IMR-90 (cell line): ENCODE data around the gene SLC44A4. TPM values are rescaled to one million over a fixed set of nuclear protein-coding genes. Genes with fewer than 3 reads are reported as not detected.

ENCODE experiments used
- ATAC-seq: fragments of 200-7000 bp; cut with Tn5 transposase; 2 replicates; pipeline ENCODE4 v1.9.1; 2020; ENCODE audit warnings: low read depth, mild to moderate bottlenecking, moderate library complexity
- BruUV-seq: library from RNA; stranded (reverse); fragments of 400-500 nt; replicated peaks from 2 replicates; lab custom pipeline; 2021; lab: Mats Ljungman, UMichigan
- CTCF ChIA-PET: fragments of 300-600 bp; formaldehyde crosslinking; extraction: SDS; loops from one replicate; lab custom pipeline; 2021; ENCODE audit warnings: antibody characterized with exemption; lab: Yijun Ruan, JAX
- POLR2A ChIA-PET: fragments of 300-600 bp; sonication (Branson Sonifier 250); formaldehyde crosslinking; loops from one replicate; lab custom pipeline; 2022; ENCODE audit warnings: antibody characterized with exemption; ENCODE audit not compliant: unreplicated experiment; lab: Charles Lee
- DNase-seq: peaks from one replicate; pipeline ENCODE4 v3.0.0; 2013
- H2AFZ ChIP-seq: replicated peaks from 2 replicates; pipeline ENCODE3; 2013; ENCODE audit warnings: low read length, mild to moderate bottlenecking; ENCODE audit not compliant: poor library complexity
- H2AK5ac ChIP-seq: 2 replicates; pipeline ENCODE4 v1.6.1; 2013; ENCODE audit warnings: low read depth, low read length, inconsistent platforms
- H2AK9ac ChIP-seq: replicated peaks from 2 replicates; pipeline ENCODE3; 2013; ENCODE audit warnings: mild to moderate bottlenecking, low read depth, low read length, moderate library complexity; ENCODE audit not compliant: poor library complexity
- H2BK120ac ChIP-seq: 2 replicates; pipeline ENCODE4 v1.6.1; 2013; ENCODE audit warnings: low read depth, low read length, inconsistent platforms
- H2BK15ac ChIP-seq: 3 replicates; pipeline ENCODE4 v1.6.1; 2013; ENCODE audit warnings: low read depth, low read length, inconsistent platforms
- H2BK20ac ChIP-seq: 2 replicates; pipeline ENCODE4 v1.6.1; 2013; ENCODE audit warnings: low read depth, mild to moderate bottlenecking, inconsistent platforms, low read length, moderate library complexity
- H2BK5ac ChIP-seq: 2 replicates; pipeline ENCODE4 v1.6.1; 2013; ENCODE audit warnings: mild to moderate bottlenecking, low read depth, low read length, inconsistent platforms; ENCODE audit not compliant: poor library complexity, severe bottlenecking
- H3K14ac ChIP-seq: replicated peaks from 2 replicates; pipeline ENCODE4 v1.6.1; 2013; ENCODE audit warnings: low read depth, low read length, inconsistent platforms
- H3K18ac ChIP-seq: 2 replicates; pipeline ENCODE4 v1.6.1; 2013; ENCODE audit warnings: low read depth, low read length, control low read depth
- H3K23ac ChIP-seq: 2 replicates; pipeline ENCODE4 v1.6.1; 2013; ENCODE audit warnings: low read depth, low read length, inconsistent platforms
- H3K27ac ChIP-seq: 2 replicates; pipeline ENCODE4 v1.5.1; 2013; ENCODE audit warnings: mild to moderate bottlenecking, control low read depth, low read length; ENCODE audit not compliant: insufficient read depth
- H3K27me3 ChIP-seq: 2 replicates; pipeline ENCODE4 v1.6.1; 2013; ENCODE audit warnings: low read length; ENCODE audit not compliant: control insufficient read depth, insufficient read depth
- H3K36me3 ChIP-seq: 2 replicates; pipeline ENCODE4 v1.6.1; 2013; ENCODE audit warnings: low read length, mixed read lengths; ENCODE audit not compliant: control insufficient read depth, insufficient read depth
- H3K4ac ChIP-seq: 2 replicates; pipeline ENCODE4 v1.6.1; 2013; ENCODE audit warnings: low read depth, low read length, inconsistent platforms
- H3K4me1 ChIP-seq: 2 replicates; pipeline ENCODE4 v1.6.1; 2013; ENCODE audit warnings: low read length, mixed read lengths; ENCODE audit not compliant: control insufficient read depth, insufficient read depth
- H3K4me2 ChIP-seq: 2 replicates; pipeline ENCODE4 v1.6.1; 2013; ENCODE audit warnings: low read depth, mild to moderate bottlenecking, control low read depth, low read length, moderate library complexity
- H3K4me3 ChIP-seq: 2 replicates; pipeline ENCODE4 v1.5.1; 2013; ENCODE audit warnings: low read depth, mild to moderate bottlenecking, control low read depth, low read length, moderate library complexity; ENCODE audit not compliant: insufficient read depth
- H3K56ac ChIP-seq: 2 replicates; pipeline ENCODE4 v1.6.1; 2013; ENCODE audit warnings: low read length, inconsistent platforms; ENCODE audit not compliant: insufficient read depth; ENCODE audit errors: extremely low read depth
- H3K79me1 ChIP-seq, 2 experiments: 2 replicates each; pipeline ENCODE4 v1.6.1; 2013; ENCODE audit warnings: low read length in 2 of 2, inconsistent platforms in 1 of 2, low read depth in 1 of 2
- H3K9ac ChIP-seq: 2 replicates; pipeline ENCODE4 v1.6.1; 2013; ENCODE audit warnings: low read depth, low read length, control low read depth
- H3K9me1 ChIP-seq: 2 replicates; pipeline ENCODE4 v1.6.1; 2013; ENCODE audit warnings: low read length, inconsistent platforms; ENCODE audit not compliant: insufficient read depth
- H3K9me3 ChIP-seq: 2 replicates; pipeline ENCODE4 v1.6.1; 2013; ENCODE audit warnings: low read length; ENCODE audit not compliant: control insufficient read depth, insufficient read depth
- H4K20me1 ChIP-seq: 2 replicates; pipeline ENCODE4 v1.6.1; 2013; ENCODE audit warnings: low read length, inconsistent platforms; ENCODE audit not compliant: insufficient read depth
- H4K5ac ChIP-seq: 2 replicates; pipeline ENCODE4 v1.6.1; 2013; ENCODE audit warnings: mild to moderate bottlenecking, low read depth, low read length, control low read depth
- H4K8ac ChIP-seq, 2 experiments: 2 replicates each; pipeline ENCODE4 v1.6.1; 2013; ENCODE audit warnings: low read depth in 2 of 2, low read length in 2 of 2, control low read depth in 1 of 2, inconsistent platforms in 1 of 2
- H4K91ac ChIP-seq: 2 replicates; pipeline ENCODE4 v1.6.1; 2013; ENCODE audit warnings: low read depth, low read length, inconsistent platforms; ENCODE audit not compliant: insufficient read depth
- BHLHE40 ChIP-seq: fragments of 150-350 bp; IDR thresholded peaks from 2 replicates; pipeline ENCODE4 v1.6.1; 2016; ENCODE audit warnings: mild to moderate bottlenecking, low read depth, low read length
- CEBPB ChIP-seq: IDR thresholded peaks from 2 replicates; pipeline ENCODE4 v1.6.1; 2012; ENCODE audit warnings: low read depth, low read length, improper control_type of control experiment
- CHD1 ChIP-seq: IDR thresholded peaks from 2 replicates; pipeline ENCODE4 v1.6.1; 2012; ENCODE audit warnings: low read depth, low read length, improper control_type of control experiment
- ELK1 ChIP-seq: fragments of 150-350 bp; IDR thresholded peaks from 2 replicates; pipeline ENCODE4 v1.6.1; 2016; ENCODE audit warnings: low read depth, mild to moderate bottlenecking, low read length, moderate library complexity, borderline replicate concordance
- FOS ChIP-seq: fragments of 150-350 bp; IDR thresholded peaks from 2 replicates; pipeline ENCODE4 v1.6.1; 2016; ENCODE audit warnings: low read depth, low read length
- MAFK ChIP-seq: IDR thresholded peaks from 2 replicates; pipeline ENCODE4 v1.6.1; 2012; ENCODE audit warnings: low read depth, low read length, improper control_type of control experiment
- MAZ ChIP-seq: IDR thresholded peaks from 2 replicates; pipeline ENCODE4 v1.6.1; 2012; ENCODE audit warnings: low read depth, mild to moderate bottlenecking, low read length, improper control_type of control experiment, moderate library complexity, borderline replicate concordance
- MXI1 ChIP-seq: IDR thresholded peaks from 2 replicates; pipeline ENCODE4 v1.6.1; 2012; ENCODE audit warnings: low read depth, mild to moderate bottlenecking, low read length, moderate library complexity, borderline replicate concordance
- NFE2L2 ChIP-seq: fragments of 150-350 bp; IDR thresholded peaks from 2 replicates; pipeline ENCODE4 v1.6.1; 2016; ENCODE audit warnings: low read depth, mild to moderate bottlenecking, low read length
- POLR2A ChIP-seq: IDR thresholded peaks from 2 replicates; pipeline ENCODE4 v1.6.1; 2012; ENCODE audit warnings: mild to moderate bottlenecking, low read depth, low read length
- RAD21 ChIP-seq: IDR thresholded peaks from 2 replicates; pipeline ENCODE4 v1.6.1; 2012; ENCODE audit warnings: low read length, improper control_type of control experiment
- RCOR1 ChIP-seq: IDR thresholded peaks from 2 replicates; pipeline ENCODE4 v1.6.1; 2012; ENCODE audit warnings: mild to moderate bottlenecking, low read length, improper control_type of control experiment; ENCODE audit not compliant: insufficient replicate concordance
- RFX5 ChIP-seq: IDR thresholded peaks from 2 replicates; pipeline ENCODE4 v1.8.0; 2012; ENCODE audit warnings: low read depth, mild to moderate bottlenecking, low read length, moderate library complexity
- SMC3 ChIP-seq: fragments of 150-350 bp; IDR thresholded peaks from 2 replicates; pipeline ENCODE4 v1.6.1; 2016; ENCODE audit warnings: low read depth, mild to moderate bottlenecking, antibody characterized with exemption, low read length, moderate library complexity
- USF2 ChIP-seq: fragments of 150-350 bp; IDR thresholded peaks from 2 replicates; pipeline ENCODE4 v1.6.1; 2017; ENCODE audit warnings: mild to moderate bottlenecking, antibody characterized with exemption, low read length, low read depth
- WGBS, 2 experiments: methylation state at CpG; one replicate each; pipeline versions ENCODE4 v1.1.5 to v1.1.7; 2013; ENCODE audit warnings: missing lambda C conversion rate in 2 of 2; ENCODE audit not compliant: insufficient read length in 1 of 2; ENCODE audit errors: extremely low coverage in 2 of 2; 5-methylcytosine and 5-hydroxymethylcytosine counted together
- dilution Hi-C: fragments of 300-500 bp; cut with HindIII; formaldehyde crosslinking; loops from one replicate; pipeline ENCODE4 v1.14.3; 2018; ENCODE audit warnings: low sequenced_read_pairs; ENCODE audit not compliant: unreplicated experiment
- in situ Hi-C: fragments of 300-500 bp; cut with MboI; formaldehyde crosslinking; loops from 3 replicates; pipeline ENCODE4 v1.14.3; 2019; ENCODE audit warnings: low sequenced_read_pairs, inconsistent platforms, mixed read lengths
- intact Hi-C: fragments of 100-400 bp; cut with micrococcal nuclease; formaldehyde crosslinking; loops from 2 replicates; pipeline ENCODE4 v1.10.0; 2022
- polyA plus RNA-seq, 3 experiments: library from polyadenylated mRNA; depleted of rRNA; stranded (reverse); fragments of >200 nt; gene quantifications; 2 replicates each; pipeline ENCODE4 v1.2.3, GENCODE V29; 2012; ENCODE audit warnings: low replicate concordance in 1 of 3
- total RNA-seq: library from RNA; depleted of rRNA; stranded (reverse); fragments of >200 nt; gene quantifications from 2 replicates; pipeline ENCODE4 v1.2.3, GENCODE V29; 2012
- TF ChIP-seq, protein P1 (sequence below): conservative IDR thresholded peaks from 2 replicates; pipeline ENCODE4 v1.5.1; 2012; ENCODE audit warnings: mild to moderate bottlenecking, low read depth, low read length, improper control_type of control experiment

Gene SLC44A4
- total and polyA plus RNA-seq, 2 of the 4 experiments (the other 2 are of a cell fraction): 0.14 to 0.36 TPM

DNA sequence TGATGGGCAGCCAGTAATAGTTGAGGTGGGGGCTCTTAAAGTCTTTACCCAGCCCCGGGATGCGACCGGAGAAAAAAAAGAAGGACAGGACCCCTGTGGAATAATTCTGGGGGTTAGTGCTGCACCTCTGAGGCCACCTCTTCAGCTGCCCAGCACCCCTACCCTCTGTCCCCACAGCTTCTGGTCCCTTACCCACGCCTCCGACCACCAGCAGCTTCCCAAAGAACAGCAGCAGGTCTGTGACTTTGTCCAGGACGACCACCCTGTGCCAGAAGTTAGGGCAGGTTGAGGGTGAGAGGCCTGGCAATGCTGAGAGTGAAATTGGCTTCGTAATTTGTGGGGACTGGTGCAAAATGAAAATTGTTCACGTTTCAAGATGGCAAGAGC is 14.0 kb downstream of the SLC44A4 start:
- peaks cover 4% of the 10 kb centered on the region for H3K4me1 ChIP-seq
- no peak overlapping the region for H3K14ac ChIP-seq
- no peak overlapping the region for H2AK5ac ChIP-seq
- intact Hi-C loops: no loop called here
- H4K8ac ChIP-seq: no peak overlapping the region
- H3K9me3 ChIP-seq: no peaks in the 10 kb centered on the region
- 74% methylated on average over 3 of the region's 8 CpGs; no CpG with 5 or more reads in 1 of the 2 experiments for WGBS, 2 experiments
- no peak overlapping the region for H3K18ac ChIP-seq
- no peaks in the 10 kb centered on the region for H3K27me3 ChIP-seq
- no peak overlapping the region for H2BK120ac ChIP-seq
- CTCF ChIA-PET: no interaction called here
- H4K20me1 ChIP-seq: no peaks in the 10 kb centered on the region
- H3K9me1 ChIP-seq: no peaks in the 10 kb centered on the region
- H4K5ac ChIP-seq: no peak overlapping the region
- H2BK20ac ChIP-seq: no peak overlapping the region
- H2BK5ac ChIP-seq: no peak overlapping the region
- peak overlapping the region; percentile 83 for H2AK9ac ChIP-seq
- no peak overlapping the region for H3K27ac ChIP-seq
- TF ChIP-seq RFX5 (no peak), MAFK (no peak), RCOR1 (no peak), NFE2L2 (no peak), POLR2A (no peak), BHLHE40 (no peak), ELK1 (no peak), CEBPB (no peak), SMC3 (no peak), MXI1 (no peak), USF2 (no peak), CHD1 (no peak), RAD21 (no peak), FOS (no peak), MAZ (no peak)
- TF ChIP-seq, protein P1, sequence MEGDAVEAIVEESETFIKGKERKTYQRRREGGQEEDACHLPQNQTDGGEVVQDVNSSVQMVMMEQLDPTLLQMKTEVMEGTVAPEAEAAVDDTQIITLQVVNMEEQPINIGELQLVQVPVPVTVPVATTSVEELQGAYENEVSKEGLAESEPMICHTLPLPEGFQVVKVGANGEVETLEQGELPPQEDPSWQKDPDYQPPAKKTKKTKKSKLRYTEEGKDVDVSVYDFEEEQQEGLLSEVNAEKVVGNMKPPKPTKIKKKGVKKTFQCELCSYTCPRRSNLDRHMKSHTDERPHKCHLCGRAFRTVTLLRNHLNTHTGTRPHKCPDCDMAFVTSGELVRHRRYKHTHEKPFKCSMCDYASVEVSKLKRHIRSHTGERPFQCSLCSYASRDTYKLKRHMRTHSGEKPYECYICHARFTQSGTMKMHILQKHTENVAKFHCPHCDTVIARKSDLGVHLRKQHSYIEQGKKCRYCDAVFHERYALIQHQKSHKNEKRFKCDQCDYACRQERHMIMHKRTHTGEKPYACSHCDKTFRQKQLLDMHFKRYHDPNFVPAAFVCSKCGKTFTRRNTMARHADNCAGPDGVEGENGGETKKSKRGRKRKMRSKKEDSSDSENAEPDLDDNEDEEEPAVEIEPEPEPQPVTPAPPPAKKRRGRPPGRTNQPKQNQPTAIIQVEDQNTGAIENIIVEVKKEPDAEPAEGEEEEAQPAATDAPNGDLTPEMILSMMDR: no peak
- no peak overlapping the region for H3K4me2 ChIP-seq
- no peak overlapping the region for H3K56ac ChIP-seq
- H3K79me1 ChIP-seq: peaks cover 7 to 20% of the 10 kb centered on the region in 2 experiments; a peak in 2 of 4 replicates
- H3K23ac ChIP-seq: no peak overlapping the region
- H3K36me3 ChIP-seq: peaks cover 11% of the 10 kb centered on the region; the same call in 1 of the 2 replicates
- POLR2A ChIA-PET: no interaction called here
- no peak overlapping the region for H3K4me3 ChIP-seq
- ATAC-seq: no peak
- no TSS peak for BruUV-seq
- peak overlapping the region; percentile 34 for H2AFZ ChIP-seq
- in situ Hi-C loops: no loop called here
- DNase-seq: no peak
- no peak overlapping the region for H3K9ac ChIP-seq
- no peak overlapping the region for H3K4ac ChIP-seq
- H2BK15ac ChIP-seq: no peak overlapping the region
- dilution Hi-C loops: no loop called here
- H4K91ac ChIP-seq: no peak overlapping the region
